ENCODE results near the gene MRGPRF. TPM values are rescaled to one million over a fixed set of nuclear protein-coding genes. Genes with fewer than 3 reads are reported as not detected.

MRGPRF gene
- total and polyA plus RNA-seq, 8 donors, result 6.7 to 123 (median 20.8) TPM

DNA sequence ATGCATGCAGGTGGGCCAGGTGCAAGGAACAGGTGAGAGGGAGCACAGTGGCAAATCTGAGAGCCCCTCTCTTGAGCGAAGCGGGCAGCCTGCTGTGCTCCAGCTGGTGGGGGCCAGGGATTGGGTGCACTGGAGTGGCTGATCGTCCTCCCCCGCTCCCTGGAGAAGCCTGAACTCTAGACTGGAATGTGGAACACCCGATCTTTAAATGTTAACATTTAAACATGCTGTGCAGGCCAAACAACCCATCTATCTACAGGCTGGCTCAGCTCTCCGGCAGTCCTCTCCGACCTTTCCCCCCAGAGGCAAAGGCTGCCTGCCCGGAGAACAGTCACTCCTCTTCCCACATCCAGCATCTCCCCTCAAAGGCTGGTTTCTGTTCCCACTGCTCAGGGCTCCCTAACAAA lies 5.1 kb downstream of the MRGPRF start:
- H3K27me3 ChIP-seq, result peaks cover 0 to 38% (median 21%) of the 10 kb centered on the region in 3 donors
- WGBS, 5 donors, result 35 to 50% (median 43%) methylated on average over 8 of the region's 8 CpGs
- peak overlapping the region in 2 of 4 donors; percentile 1 to 9 for H3K4me3 ChIP-seq
- H3K27ac ChIP-seq, result peak overlapping the region; percentile 71 to 94 (median 90)
- peak in 1 of 2 donors; percentile 63 for DNase-seq
- H3K36me3 ChIP-seq, result peaks cover 14 to 34% (median 27%) of the 10 kb centered on the region in 4 donors
- H3K4me1 ChIP-seq, result peaks cover 37 to 92% (median 69%) of the 10 kb centered on the region in 4 donors
- TF ChIP-seq POLR2AphosphoS5 (IDR thresholded peaks at IDR 0.05) (peak in 1 of 3 donors; percentile 44), EP300 (IDR thresholded peaks at IDR 0.05) (no peak), CTCF (IDR thresholded peaks at IDR 0.05) (no peak), POLR2A (IDR thresholded peaks at IDR 0.05) (no peak)
- intact Hi-C loops (cut with DNase I; ENCODE audit: low total_unique reads), result no loop called here
- H3K9me3 ChIP-seq, result no peaks in the 10 kb centered on the region

DNA sequence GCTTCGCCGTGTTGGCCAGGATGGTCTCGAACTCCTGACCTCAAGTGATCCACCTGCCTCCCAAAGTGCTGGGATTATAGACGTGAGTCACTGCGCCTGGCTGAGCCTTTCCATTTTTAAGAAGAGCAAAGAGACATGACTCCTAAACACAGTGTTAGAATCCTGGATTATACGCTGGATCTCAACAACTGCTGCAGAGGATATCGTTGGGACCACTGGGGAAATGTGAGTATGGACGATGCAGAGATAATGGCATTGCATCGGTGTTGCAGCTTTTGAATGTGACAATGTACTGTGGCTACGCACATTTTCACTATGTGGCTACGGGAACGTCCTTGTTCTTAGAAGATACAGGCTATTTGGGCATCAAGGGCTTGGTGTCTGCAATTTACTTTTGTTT lies 6.2 kb downstream of the MRGPRF start:
- peaks cover 45 to 99% (median 72%) of the 10 kb centered on the region in 4 donors for H3K4me1 ChIP-seq
- TF ChIP-seq POLR2AphosphoS5 (IDR thresholded peaks at IDR 0.05), result no peak
- no peak for TF ChIP-seq POLR2A (IDR thresholded peaks at IDR 0.05)
- no peak for TF ChIP-seq EP300 (IDR thresholded peaks at IDR 0.05)
- TF ChIP-seq CTCF (IDR thresholded peaks at IDR 0.05), result no peak
- H3K4me3 ChIP-seq, result no peak overlapping the region
- DNase-seq, result no peak
- intact Hi-C loops (cut with DNase I; ENCODE audit: low total_unique reads), result no loop called here
- peak overlapping the region in 4 of 5 donors; percentile 52 to 94 (median 92) for H3K27ac ChIP-seq
- H3K9me3 ChIP-seq, result no peaks in the 10 kb centered on the region
- peaks cover 0 to 27% (median 11%) of the 10 kb centered on the region in 3 donors for H3K27me3 ChIP-seq
- 74 to 92% (median 89%) methylated on average over 12 of the region's 12 CpGs for WGBS, 5 donors
- peaks cover 14 to 34% (median 27%) of the 10 kb centered on the region in 4 donors for H3K36me3 ChIP-seq

DNA sequence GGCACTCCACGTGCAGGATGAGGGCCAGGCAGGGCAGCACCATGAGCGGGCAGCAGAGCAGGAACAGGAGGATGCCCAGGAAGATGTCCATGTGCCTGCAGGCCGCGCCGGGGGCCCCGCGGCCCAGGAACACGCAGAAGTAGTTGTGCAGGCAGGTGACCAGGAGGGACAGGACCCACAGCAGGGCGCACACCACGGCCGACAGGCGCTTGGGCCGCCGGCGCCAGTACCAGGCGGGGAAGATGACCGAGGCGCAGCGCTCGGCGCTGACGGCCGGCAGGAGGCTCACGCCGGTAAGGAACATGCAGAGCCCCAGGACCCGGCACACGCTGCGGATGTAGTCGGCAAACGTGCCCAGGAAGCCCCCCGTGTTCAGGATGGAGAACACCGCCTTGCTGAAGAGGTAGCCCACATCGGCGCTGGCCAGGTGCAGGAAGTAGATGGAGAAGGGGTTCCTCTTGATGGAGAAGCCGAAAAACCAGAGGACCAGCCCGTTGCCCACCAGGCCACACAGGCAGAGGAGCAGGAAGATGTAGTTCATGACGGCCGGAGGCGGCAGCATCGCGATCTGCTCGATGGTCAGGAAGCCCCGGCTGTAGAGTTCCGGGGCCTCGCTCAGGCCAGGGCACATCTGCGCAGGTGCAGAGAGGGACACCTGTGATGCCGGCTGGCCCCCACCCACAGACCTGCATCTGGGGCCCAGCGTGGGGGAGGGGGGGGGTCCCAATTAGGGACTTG lies 7.2 kb downstream of the MRGPRF start:
- peaks cover 36 to 99% (median 71%) of the 10 kb centered on the region in 4 donors for H3K4me1 ChIP-seq
- H3K27me3 ChIP-seq, result peaks cover 0 to 17% (median 2%) of the 10 kb centered on the region in 3 donors
- TF ChIP-seq POLR2A (IDR thresholded peaks at IDR 0.05) (no peak), POLR2AphosphoS5 (IDR thresholded peaks at IDR 0.05) (no peak), CTCF (IDR thresholded peaks at IDR 0.05) (no peak), EP300 (IDR thresholded peaks at IDR 0.05) (no peak)
- DNase-seq, result peak in 1 of 2 donors; percentile 2
- H3K9me3 ChIP-seq, result no peaks in the 10 kb centered on the region
- intact Hi-C loops (cut with DNase I; ENCODE audit: low total_unique reads), result no loop called here
- H3K27ac ChIP-seq, result peak overlapping the region in 4 of 5 donors; percentile 65 to 94 (median 83)
- H3K4me3 ChIP-seq, result no peak overlapping the region
- 85 to 91% (median 90%) methylated on average over 24 to 48 of the region's 48 CpGs for WGBS, 5 donors
- peaks cover 14 to 34% (median 27%) of the 10 kb centered on the region in 4 donors for H3K36me3 ChIP-seq

DNA sequence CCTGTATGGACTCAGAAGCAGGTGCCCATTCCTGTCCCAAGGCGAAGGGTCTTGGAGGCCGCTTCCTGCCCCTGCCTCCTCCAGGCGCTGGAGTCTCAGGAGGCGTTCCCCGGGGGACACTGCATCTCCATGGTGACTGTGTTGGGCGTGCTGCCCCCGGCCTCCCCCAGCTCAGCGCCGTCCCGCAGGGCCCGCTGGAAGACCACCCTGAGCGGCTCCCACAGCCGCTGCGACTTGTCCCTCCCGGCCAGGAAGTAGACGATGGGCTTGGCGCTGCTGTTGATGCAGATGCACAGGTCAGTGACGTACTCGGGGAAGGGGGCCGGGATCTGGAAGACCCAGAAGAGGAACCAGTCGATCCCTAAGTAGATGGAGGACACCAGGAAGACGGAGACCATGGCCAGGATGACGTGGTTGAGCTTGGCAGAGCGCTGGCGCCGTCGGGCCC lies 7.8 kb downstream of the MRGPRF start:
- peak in 1 of 2 donors; percentile 2 for DNase-seq
- peaks cover 14 to 34% (median 27%) of the 10 kb centered on the region in 4 donors for H3K36me3 ChIP-seq
- intact Hi-C loops (cut with DNase I; ENCODE audit: low total_unique reads), result no loop called here
- no peak for TF ChIP-seq CTCF (IDR thresholded peaks at IDR 0.05)
- TF ChIP-seq POLR2AphosphoS5 (IDR thresholded peaks at IDR 0.05), result no peak
- no peak for TF ChIP-seq POLR2A (IDR thresholded peaks at IDR 0.05)
- TF ChIP-seq EP300 (IDR thresholded peaks at IDR 0.05), result no peak
- peaks cover 30 to 99% (median 67%) of the 10 kb centered on the region in 4 donors for H3K4me1 ChIP-seq
- WGBS, 5 donors, result 88 to 92% (median 91%) methylated on average over 27 of the region's 27 CpGs
- H3K9me3 ChIP-seq, result no peaks in the 10 kb centered on the region
- peaks cover 0 to 11% (median 0%) of the 10 kb centered on the region in 3 donors for H3K27me3 ChIP-seq
- peak overlapping the region in 4 of 5 donors; percentile 65 to 94 (median 83) for H3K27ac ChIP-seq
- no peak overlapping the region for H3K4me3 ChIP-seq
